Measurements from ENCODE around the gene ELL2.

DNA sequence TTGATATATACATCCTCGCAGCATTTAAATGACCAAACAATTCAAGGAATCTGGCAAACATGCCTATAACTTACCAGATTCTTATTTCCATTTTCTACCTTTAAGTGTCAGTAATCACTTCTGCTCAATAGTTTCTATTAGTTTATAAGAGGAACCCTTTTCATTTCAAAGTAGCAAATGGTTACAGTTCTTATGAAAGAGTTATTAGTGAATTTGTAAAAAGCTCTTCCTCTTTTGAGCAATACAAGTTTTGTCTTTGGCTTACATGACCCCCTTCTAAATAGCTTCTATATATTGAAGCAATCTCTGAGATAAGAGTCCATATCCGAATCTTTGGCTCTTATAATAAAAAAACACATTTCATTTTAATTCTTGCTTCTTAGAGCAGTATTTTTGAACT is 42.0 kb downstream of the ELL2 start:
- TF ChIP-seq, protein P1, sequence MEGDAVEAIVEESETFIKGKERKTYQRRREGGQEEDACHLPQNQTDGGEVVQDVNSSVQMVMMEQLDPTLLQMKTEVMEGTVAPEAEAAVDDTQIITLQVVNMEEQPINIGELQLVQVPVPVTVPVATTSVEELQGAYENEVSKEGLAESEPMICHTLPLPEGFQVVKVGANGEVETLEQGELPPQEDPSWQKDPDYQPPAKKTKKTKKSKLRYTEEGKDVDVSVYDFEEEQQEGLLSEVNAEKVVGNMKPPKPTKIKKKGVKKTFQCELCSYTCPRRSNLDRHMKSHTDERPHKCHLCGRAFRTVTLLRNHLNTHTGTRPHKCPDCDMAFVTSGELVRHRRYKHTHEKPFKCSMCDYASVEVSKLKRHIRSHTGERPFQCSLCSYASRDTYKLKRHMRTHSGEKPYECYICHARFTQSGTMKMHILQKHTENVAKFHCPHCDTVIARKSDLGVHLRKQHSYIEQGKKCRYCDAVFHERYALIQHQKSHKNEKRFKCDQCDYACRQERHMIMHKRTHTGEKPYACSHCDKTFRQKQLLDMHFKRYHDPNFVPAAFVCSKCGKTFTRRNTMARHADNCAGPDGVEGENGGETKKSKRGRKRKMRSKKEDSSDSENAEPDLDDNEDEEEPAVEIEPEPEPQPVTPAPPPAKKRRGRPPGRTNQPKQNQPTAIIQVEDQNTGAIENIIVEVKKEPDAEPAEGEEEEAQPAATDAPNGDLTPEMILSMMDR (IDR thresholded peaks at IDR 0.05), result no peak
- no peak for TF ChIP-seq EZH2 (IDR thresholded peaks at IDR 0.05)

All from neural progenitor cell (in vitro differentiated cells).